ENCODE measurements around the gene ZNF750.

The ZNF750 gene

GRCh38 chr17:82843904-82844680, 4.3 kb upstream of the ZNF750 start:
- no peak overlapping the region for H3K4me3 ChIP-seq (ENCODE audit: low read depth, low read length)
- in situ Hi-C loops (cut with HindIII; ENCODE audit: low sequenced_read_pairs): no loop called here
- TF ChIP-seq CTCF (IDR thresholded peaks at IDR 0.05; ENCODE audit: low read depth, low read length, missing control alignments): no peak
- DNase-seq (ENCODE audit: low read depth): no peak

GRCh38 chr17:82841921-82842596, 2.2 kb upstream of the ZNF750 start:
- TF ChIP-seq CTCF (IDR thresholded peaks at IDR 0.05; ENCODE audit: low read depth, low read length, missing control alignments): no peak
- no peak overlapping the region for H3K4me3 ChIP-seq (ENCODE audit: low read depth, low read length)
- in situ Hi-C loops (cut with HindIII; ENCODE audit: low sequenced_read_pairs): no loop called here
- no peak for DNase-seq (ENCODE audit: low read depth)

GRCh38 chr17:82840431-82840831, 609 bp upstream of the ZNF750 start:
- H3K4me3 ChIP-seq (ENCODE audit: low read depth, low read length): no peak overlapping the region
- in situ Hi-C loops (cut with HindIII; ENCODE audit: low sequenced_read_pairs): no loop called here

GRCh38 chr17:82838386-82839063, 1.3 kb downstream of the ZNF750 start:
- no peak for TF ChIP-seq CTCF (IDR thresholded peaks at IDR 0.05; ENCODE audit: low read depth, low read length, missing control alignments)
- in situ Hi-C loops (cut with HindIII; ENCODE audit: low sequenced_read_pairs): no loop called here
- H3K4me3 ChIP-seq (ENCODE audit: low read depth, low read length): no peak overlapping the region
- DNase-seq (ENCODE audit: low read depth): no peak

More at GRCh38 chr17:82840431-82840831, 609 bp upstream of the ZNF750 start:
- no peak for TF ChIP-seq CTCF (IDR thresholded peaks at IDR 0.05; ENCODE audit: low read depth, low read length, missing control alignments)
- no peak for DNase-seq (ENCODE audit: low read depth)

- in situ Hi-C loops (cut with HindIII; ENCODE audit: low sequenced_read_pairs): no loop called here
- no peak for TF ChIP-seq CTCF (IDR thresholded peaks at IDR 0.05; ENCODE audit: low read depth, low read length, missing control alignments)
- DNase-seq (ENCODE audit: low read depth): no peak
- H3K4me3 ChIP-seq (ENCODE audit: low read depth, low read length): no peak overlapping the region
Measured at GRCh38 chr17:82837586-82838320, 2.1 kb downstream of the ZNF750 start.

GRCh38 chr17:82836823-82837357, 2.9 kb downstream of the ZNF750 start:
- DNase-seq (ENCODE audit: low read depth): no peak
- no peak overlapping the region for H3K4me3 ChIP-seq (ENCODE audit: low read depth, low read length)
- TF ChIP-seq CTCF (IDR thresholded peaks at IDR 0.05; ENCODE audit: low read depth, low read length, missing control alignments): peak; percentile 28
- in situ Hi-C loops (cut with HindIII; ENCODE audit: low sequenced_read_pairs): no loop called here

Measured in astrocyte of the cerebellum (primary cell).